ENCODE data around the gene ZBED5. TPM values are rescaled to one million over a fixed set of nuclear protein-coding genes. Genes with fewer than 3 reads are reported as not detected.

Gene ZBED5
- total RNA-seq, 1 experiment from 2014 or later, result 51.4 TPM

DNA sequence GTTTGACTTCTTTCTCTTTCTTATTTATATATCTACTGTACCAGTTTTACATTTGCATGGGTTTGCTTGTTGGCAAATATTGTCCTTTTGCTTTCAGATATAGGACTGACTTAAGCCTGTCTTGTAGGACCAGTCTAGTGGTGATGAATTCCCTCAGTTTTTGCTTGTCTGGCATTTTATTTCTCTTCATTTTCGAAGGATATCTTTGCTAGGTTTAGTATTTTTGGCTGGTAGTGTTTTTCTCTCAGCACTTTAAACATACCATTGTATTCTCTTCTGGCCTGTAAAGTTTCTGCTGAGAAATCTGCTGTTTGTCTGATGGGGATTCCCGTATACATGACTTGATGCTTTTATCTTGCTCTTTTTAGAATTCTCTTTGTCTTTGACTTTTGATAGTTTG is 14.2 kb upstream of the ZBED5 start:
- no peak overlapping the region for H3K9ac ChIP-seq (ENCODE audit: low read length)
- no peaks in the 10 kb centered on the region for H3K9me2 ChIP-seq (replicated peaks; ENCODE audit: insufficient read depth, low read length)
- H3K79me2 ChIP-seq (ENCODE audit: low read length), result no peaks in the 10 kb centered on the region
- no peak overlapping the region for H3K4me2 ChIP-seq (ENCODE audit: low read depth, low read length, poor library complexity, severe bottlenecking)
- no peak for DNase-seq
- H3K27ac ChIP-seq (ENCODE audit: low read length), result no peak overlapping the region
- H3K36me3 ChIP-seq (ENCODE audit: insufficient read depth, low read length), result no peaks in the 10 kb centered on the region
- no peak overlapping the region for H3K4me3 ChIP-seq (ENCODE audit: low read length)
- H2AFZ ChIP-seq (ENCODE audit: low read length), result no peak overlapping the region
- no peaks in the 10 kb centered on the region for H3K4me1 ChIP-seq (ENCODE audit: low read length)
- H3K9me3 ChIP-seq (ENCODE audit: low read length), result peaks cover 7% of the 10 kb centered on the region; the same call in 1 of the 2 replicates
- H4K20me1 ChIP-seq (ENCODE audit: insufficient read depth, low read depth, low read length), result no peaks in the 10 kb centered on the region
- H3K27me3 ChIP-seq (ENCODE audit: low read length), result no peaks in the 10 kb centered on the region

DNA sequence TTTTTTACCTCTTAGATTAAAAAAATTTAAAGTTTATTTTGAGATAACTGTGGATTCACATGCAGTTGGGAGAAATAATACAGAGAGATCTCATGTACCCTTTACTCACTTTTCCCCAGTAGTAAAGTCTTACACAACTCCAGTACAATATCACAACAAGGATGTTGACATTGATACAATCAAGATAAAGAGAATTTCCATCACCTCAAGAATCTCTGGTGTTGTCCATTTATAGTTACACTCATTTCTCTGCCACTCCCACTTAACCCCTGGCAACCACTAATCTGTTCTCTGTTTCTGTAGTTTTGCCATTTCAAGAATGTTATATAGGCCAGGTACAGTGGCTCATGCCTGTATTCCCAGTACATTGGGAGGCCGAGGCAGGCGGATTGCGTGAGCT is 10.5 kb upstream of the ZBED5 start:
- DNase-seq, result no peak
- H2AFZ ChIP-seq (ENCODE audit: low read length), result no peak overlapping the region
- H3K79me2 ChIP-seq (ENCODE audit: low read length), result no peaks in the 10 kb centered on the region
- H3K9me3 ChIP-seq (ENCODE audit: low read length), result peaks cover 3% of the 10 kb centered on the region; the same call in 1 of the 2 replicates
- H4K20me1 ChIP-seq (ENCODE audit: insufficient read depth, low read depth, low read length), result no peaks in the 10 kb centered on the region
- no peak overlapping the region for H3K4me2 ChIP-seq (ENCODE audit: low read depth, low read length, poor library complexity, severe bottlenecking)
- no peaks in the 10 kb centered on the region for H3K9me2 ChIP-seq (replicated peaks; ENCODE audit: insufficient read depth, low read length)
- no peaks in the 10 kb centered on the region for H3K27me3 ChIP-seq (ENCODE audit: low read length)
- H3K36me3 ChIP-seq (ENCODE audit: insufficient read depth, low read length), result no peaks in the 10 kb centered on the region
- H3K27ac ChIP-seq (ENCODE audit: low read length), result no peak overlapping the region
- H3K4me1 ChIP-seq (ENCODE audit: low read length), result no peaks in the 10 kb centered on the region
- H3K9ac ChIP-seq (ENCODE audit: low read length), result no peak overlapping the region
- H3K4me3 ChIP-seq (ENCODE audit: low read length), result no peak overlapping the region

DNA sequence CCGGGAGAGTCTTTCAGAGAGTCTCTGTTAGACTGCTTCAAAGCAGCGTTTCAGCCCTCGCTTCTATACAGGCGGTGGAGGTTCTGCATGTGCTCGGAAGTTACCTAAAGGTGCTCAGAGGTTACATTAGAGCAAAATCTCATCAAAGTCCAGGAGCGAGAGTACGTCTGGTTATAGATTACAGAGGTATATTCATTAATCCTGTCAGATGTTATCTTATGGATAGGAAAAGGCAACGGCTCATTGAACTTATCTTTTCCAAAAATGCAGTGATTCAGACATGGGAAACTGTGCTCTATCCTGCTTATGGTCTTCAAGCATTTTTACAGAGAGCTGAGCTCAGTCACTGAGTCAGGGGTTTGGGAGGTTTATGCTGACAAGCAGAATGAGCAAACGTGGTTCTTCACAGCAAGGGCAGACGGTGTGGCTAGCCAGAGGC is 9.1 kb upstream of the ZBED5 start:
- Histone ChIP-seq H3K4me2 (ENCODE audit: low read depth, low read length, poor library complexity, severe bottlenecking) (no peak overlapping the region), H3K36me3 (ENCODE audit: insufficient read depth, low read length) (no peaks in the 10 kb centered on the region), H4K20me1 (ENCODE audit: insufficient read depth, low read depth, low read length) (no peaks in the 10 kb centered on the region), H3K4me3 (ENCODE audit: low read length) (no peak overlapping the region), H3K9me3 (ENCODE audit: low read length) (0 out of 2 replicates have a peak, but pooled peaks cover under 1% of the 10 kb centered on the region), H3K4me1 (ENCODE audit: low read length) (peaks cover 7% of the 10 kb centered on the region; the same call in 1 of the 2 replicates), H3K9me2 (replicated peaks; ENCODE audit: insufficient read depth, low read length) (no peaks in the 10 kb centered on the region), H3K9ac (ENCODE audit: low read length) (no peak overlapping the region), H3K79me2 (ENCODE audit: low read length) (no peaks in the 10 kb centered on the region), H3K27me3 (ENCODE audit: low read length) (no peaks in the 10 kb centered on the region), H3K27ac (ENCODE audit: low read length) (no peak overlapping the region), H2AFZ (ENCODE audit: low read length) (no peak overlapping the region)
- DNase-seq, result no peak

DNA sequence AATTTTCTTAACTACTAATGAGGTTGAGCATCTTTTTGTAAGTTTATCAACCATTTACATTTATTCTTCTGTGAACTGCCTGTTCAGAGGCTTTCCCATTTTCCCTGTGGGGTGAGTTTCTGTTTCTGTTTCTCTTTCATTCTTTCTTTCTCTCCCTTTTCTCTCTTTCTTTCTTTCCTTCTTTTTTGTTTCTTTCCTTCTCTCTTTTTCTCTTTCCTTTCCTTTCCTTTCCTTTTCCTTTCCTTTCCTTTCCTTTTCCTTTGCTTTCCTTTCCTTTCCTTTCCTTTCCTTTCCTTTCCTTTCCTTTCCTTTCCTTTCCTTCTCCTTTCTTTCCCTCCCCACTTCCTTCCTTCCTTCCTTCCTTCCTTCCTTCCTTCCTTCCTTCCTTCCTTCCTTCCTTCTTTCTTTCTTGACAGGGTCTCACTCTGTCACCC is 8.0 kb upstream of the ZBED5 start:
- Histone ChIP-seq H3K79me2 (ENCODE audit: low read length) (no peaks in the 10 kb centered on the region), H3K27ac (ENCODE audit: low read length) (no peak overlapping the region), H3K9me2 (replicated peaks; ENCODE audit: insufficient read depth, low read length) (no peaks in the 10 kb centered on the region), H3K4me3 (ENCODE audit: low read length) (no peak overlapping the region), H3K9me3 (ENCODE audit: low read length) (no peaks in the 10 kb centered on the region), H3K9ac (ENCODE audit: low read length) (no peak overlapping the region), H2AFZ (ENCODE audit: low read length) (no peak overlapping the region), H3K27me3 (ENCODE audit: low read length) (no peaks in the 10 kb centered on the region), H4K20me1 (ENCODE audit: insufficient read depth, low read depth, low read length) (no peaks in the 10 kb centered on the region), H3K4me1 (ENCODE audit: low read length) (peaks cover 7% of the 10 kb centered on the region; the same call in 1 of the 2 replicates), H3K4me2 (ENCODE audit: low read depth, low read length, poor library complexity, severe bottlenecking) (no peak overlapping the region), H3K36me3 (ENCODE audit: insufficient read depth, low read length) (no peaks in the 10 kb centered on the region)
- no peak for DNase-seq

GRCh38 chr11:10864688-10865087 is 6.8 kb upstream of the ZBED5 start:
- H3K9me3 ChIP-seq (ENCODE audit: low read length), result no peaks in the 10 kb centered on the region
- H3K4me3 ChIP-seq (ENCODE audit: low read length), result no peak overlapping the region
- H4K20me1 ChIP-seq (ENCODE audit: insufficient read depth, low read depth, low read length), result no peaks in the 10 kb centered on the region
- no peaks in the 10 kb centered on the region for H3K36me3 ChIP-seq (ENCODE audit: insufficient read depth, low read length)
- H2AFZ ChIP-seq (ENCODE audit: low read length), result no peak overlapping the region
- no peak overlapping the region for H3K4me2 ChIP-seq (ENCODE audit: low read depth, low read length, poor library complexity, severe bottlenecking)
- DNase-seq, result no peak
- no peaks in the 10 kb centered on the region for H3K27me3 ChIP-seq (ENCODE audit: low read length)
- no peak overlapping the region for H3K9ac ChIP-seq (ENCODE audit: low read length)
- no peak overlapping the region for H3K27ac ChIP-seq (ENCODE audit: low read length)
- H3K9me2 ChIP-seq (replicated peaks; ENCODE audit: insufficient read depth, low read length), result no peaks in the 10 kb centered on the region
- peaks cover 7% of the 10 kb centered on the region; the same call in 1 of the 2 replicates for H3K4me1 ChIP-seq (ENCODE audit: low read length)
- no peaks in the 10 kb centered on the region for H3K79me2 ChIP-seq (ENCODE audit: low read length)

- Histone ChIP-seq H3K9me3 (ENCODE audit: low read length) (no peaks in the 10 kb centered on the region), H3K9ac (ENCODE audit: low read length) (no peak overlapping the region), H3K4me2 (ENCODE audit: low read depth, low read length, poor library complexity, severe bottlenecking) (no peak overlapping the region), H3K9me2 (replicated peaks; ENCODE audit: insufficient read depth, low read length) (no peaks in the 10 kb centered on the region), H3K27me3 (ENCODE audit: low read length) (no peaks in the 10 kb centered on the region), H3K4me1 (ENCODE audit: low read length) (peaks cover 12% of the 10 kb centered on the region), H2AFZ (ENCODE audit: low read length) (no peak overlapping the region), H3K4me3 (ENCODE audit: low read length) (no peak overlapping the region), H4K20me1 (ENCODE audit: insufficient read depth, low read depth, low read length) (no peaks in the 10 kb centered on the region), H3K79me2 (ENCODE audit: low read length) (peaks cover 4% of the 10 kb centered on the region), H3K27ac (ENCODE audit: low read length) (no peak overlapping the region), H3K36me3 (ENCODE audit: insufficient read depth, low read length) (no peaks in the 10 kb centered on the region)
- DNase-seq, result no peak
Observed at GRCh38 chr11:10862446-10862845, 4.6 kb upstream of the ZBED5 start.

DNA sequence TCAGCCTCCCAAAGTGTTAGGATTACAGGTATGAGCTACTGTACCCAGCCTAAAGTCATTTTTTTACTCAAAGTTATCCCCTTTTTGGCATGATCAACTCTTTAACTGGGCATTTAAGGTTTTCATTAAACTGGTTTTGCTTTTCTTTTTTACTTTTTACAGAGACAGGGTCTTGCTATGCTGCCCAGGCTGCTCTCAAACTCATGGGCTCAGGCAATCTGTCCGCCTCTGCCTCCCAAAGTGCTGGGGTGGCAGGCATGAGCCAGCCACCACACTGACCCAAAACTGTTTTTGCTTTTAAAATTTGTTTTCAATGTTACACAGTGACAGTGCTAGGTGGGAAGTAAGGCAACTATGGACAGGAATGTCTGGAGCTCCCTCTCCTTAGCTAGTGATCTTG is 3.9 kb upstream of the ZBED5 start:
- Histone ChIP-seq H3K4me1 (ENCODE audit: low read length) (peaks cover 13% of the 10 kb centered on the region), H3K27ac (ENCODE audit: low read length) (no peak overlapping the region), H3K4me3 (ENCODE audit: low read length) (no peak overlapping the region), H2AFZ (ENCODE audit: low read length) (no peak overlapping the region), H3K36me3 (ENCODE audit: insufficient read depth, low read length) (no peaks in the 10 kb centered on the region), H3K9me2 (replicated peaks; ENCODE audit: insufficient read depth, low read length) (no peaks in the 10 kb centered on the region), H3K4me2 (ENCODE audit: low read depth, low read length, poor library complexity, severe bottlenecking) (no peak overlapping the region), H3K9me3 (ENCODE audit: low read length) (no peaks in the 10 kb centered on the region), H3K27me3 (ENCODE audit: low read length) (no peaks in the 10 kb centered on the region), H4K20me1 (ENCODE audit: insufficient read depth, low read depth, low read length) (no peaks in the 10 kb centered on the region), H3K9ac (ENCODE audit: low read length) (no peak overlapping the region), H3K79me2 (ENCODE audit: low read length) (peaks cover 10% of the 10 kb centered on the region)
- no peak for DNase-seq

GRCh38 chr11:10861047-10861446 is 3.2 kb upstream of the ZBED5 start:
- Histone ChIP-seq H4K20me1 (ENCODE audit: insufficient read depth, low read depth, low read length) (no peaks in the 10 kb centered on the region), H3K27me3 (ENCODE audit: low read length) (no peaks in the 10 kb centered on the region), H3K36me3 (ENCODE audit: insufficient read depth, low read length) (peaks cover 2% of the 10 kb centered on the region; the same call in 1 of the 2 replicates), H3K4me3 (ENCODE audit: low read length) (no peak overlapping the region), H3K9me3 (ENCODE audit: low read length) (no peaks in the 10 kb centered on the region), H3K9ac (ENCODE audit: low read length) (no peak overlapping the region), H3K4me1 (ENCODE audit: low read length) (peaks cover 20% of the 10 kb centered on the region), H3K27ac (ENCODE audit: low read length) (no peak overlapping the region), H2AFZ (ENCODE audit: low read length) (no peak overlapping the region), H3K9me2 (replicated peaks; ENCODE audit: insufficient read depth, low read length) (no peaks in the 10 kb centered on the region), H3K79me2 (ENCODE audit: low read length) (peaks cover 18% of the 10 kb centered on the region), H3K4me2 (ENCODE audit: low read depth, low read length, poor library complexity, severe bottlenecking) (no peak overlapping the region)
- no peak for DNase-seq

Measured in Karpas-422 (cell line).